IPS-11a (cell line): ENCODE results near the gene SLC8B1.

ENCODE experiments used
- H3K4me3 ChIP-seq: one replicate; pipeline ENCODE4 v1.5.1; 2013; ENCODE audit warnings: low read depth, low read length, control low read depth

The SLC8B1 gene

DNA sequence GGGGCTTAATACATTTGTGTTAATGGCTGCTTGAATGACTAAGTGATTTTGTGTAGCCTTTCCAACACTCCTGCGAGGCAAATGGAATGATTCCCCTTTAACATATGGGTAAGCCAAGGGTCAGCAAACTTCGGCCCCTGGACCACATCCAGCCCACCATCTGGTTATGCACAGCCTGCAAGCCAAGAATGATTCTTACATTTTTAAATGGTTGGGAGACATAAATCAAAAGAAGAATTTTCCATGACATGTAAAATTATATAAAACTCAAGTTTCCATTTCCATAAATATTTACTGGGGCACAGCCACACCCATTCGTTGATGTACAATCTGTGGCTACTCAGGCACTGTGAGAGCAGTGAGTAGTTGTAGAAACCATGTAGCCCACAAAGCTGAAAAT lies 9.0 kb downstream of the SLC8B1 start:
- no peak overlapping the region for H3K4me3 ChIP-seq

DNA sequence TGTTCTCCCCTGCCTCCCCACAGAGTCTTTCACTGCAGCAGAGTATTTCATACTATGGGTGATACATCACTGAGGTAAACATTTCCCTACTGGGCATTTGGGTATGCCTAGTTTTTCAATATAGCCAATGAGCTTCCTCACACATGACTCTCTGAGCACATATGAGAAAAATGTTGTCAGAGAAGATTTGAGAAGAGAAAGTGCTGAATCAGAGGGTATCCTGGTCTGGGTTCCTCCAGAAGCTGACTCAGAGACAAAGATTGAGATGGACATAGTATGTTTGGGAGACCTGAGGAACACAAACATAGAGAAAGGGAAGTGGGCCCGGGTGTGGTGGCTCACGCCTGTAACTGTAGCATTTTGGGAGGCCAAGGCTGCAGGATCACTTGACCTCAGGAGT lies 12.6 kb downstream of the SLC8B1 start:
- no peak overlapping the region for H3K4me3 ChIP-seq

DNA sequence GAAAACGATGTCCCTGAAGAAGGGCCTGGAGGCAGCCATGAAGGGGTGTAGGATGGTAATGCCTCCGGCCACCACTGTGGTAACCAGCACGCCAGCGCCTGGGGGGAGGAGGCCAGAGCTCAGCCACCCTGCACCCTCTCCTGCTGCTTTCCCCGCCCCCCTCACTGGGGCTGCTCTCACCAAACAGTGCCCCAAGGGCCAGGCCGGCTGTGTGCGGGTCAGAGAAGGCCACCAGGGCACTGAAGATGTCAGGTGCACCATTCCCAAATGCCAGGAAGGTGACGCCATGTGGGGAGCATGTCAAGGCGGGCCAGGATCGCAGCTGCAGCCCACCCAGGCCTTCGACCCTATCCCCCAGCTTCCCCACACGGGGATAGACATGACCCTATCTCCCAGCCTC lies 14.5 kb downstream of the SLC8B1 start:
- H3K4me3 ChIP-seq: no peak overlapping the region

DNA sequence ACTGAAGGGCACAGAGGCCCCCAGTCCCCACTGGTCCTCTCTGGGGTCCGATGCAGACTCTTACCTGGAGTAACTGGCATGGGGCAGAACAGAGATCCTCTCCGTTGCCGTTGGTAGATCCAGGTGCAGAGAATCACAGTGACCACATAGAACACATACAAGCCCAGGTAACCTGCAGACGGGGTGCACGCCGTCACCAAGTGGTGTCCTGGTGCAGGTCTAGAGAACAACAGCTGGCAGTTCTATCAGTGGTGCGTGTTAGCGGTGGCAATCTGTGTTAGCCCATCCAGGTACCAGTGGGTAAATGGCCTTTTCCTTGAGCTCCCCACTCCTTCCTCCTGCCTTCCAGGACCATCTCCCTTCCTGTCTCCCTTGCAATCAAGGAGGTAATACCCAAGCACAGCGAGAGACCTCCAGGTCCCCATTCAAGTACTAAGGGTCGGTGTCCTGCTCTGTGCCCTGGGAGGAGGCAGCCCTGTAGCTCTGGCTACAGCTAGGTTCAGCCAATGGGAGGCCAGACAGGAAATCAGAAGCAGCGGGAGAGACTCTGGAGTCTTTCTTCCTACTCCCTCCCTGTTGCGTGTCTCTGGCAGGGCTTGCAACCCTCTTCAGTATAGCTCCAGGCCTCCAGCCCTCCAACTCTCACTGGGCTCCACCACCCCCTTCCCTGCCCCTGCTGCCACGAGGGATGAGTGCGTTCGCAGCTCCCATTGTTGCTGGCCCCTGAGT lies 15.8 kb downstream of the SLC8B1 start:
- H3K4me3 ChIP-seq: no peak overlapping the region

DNA sequence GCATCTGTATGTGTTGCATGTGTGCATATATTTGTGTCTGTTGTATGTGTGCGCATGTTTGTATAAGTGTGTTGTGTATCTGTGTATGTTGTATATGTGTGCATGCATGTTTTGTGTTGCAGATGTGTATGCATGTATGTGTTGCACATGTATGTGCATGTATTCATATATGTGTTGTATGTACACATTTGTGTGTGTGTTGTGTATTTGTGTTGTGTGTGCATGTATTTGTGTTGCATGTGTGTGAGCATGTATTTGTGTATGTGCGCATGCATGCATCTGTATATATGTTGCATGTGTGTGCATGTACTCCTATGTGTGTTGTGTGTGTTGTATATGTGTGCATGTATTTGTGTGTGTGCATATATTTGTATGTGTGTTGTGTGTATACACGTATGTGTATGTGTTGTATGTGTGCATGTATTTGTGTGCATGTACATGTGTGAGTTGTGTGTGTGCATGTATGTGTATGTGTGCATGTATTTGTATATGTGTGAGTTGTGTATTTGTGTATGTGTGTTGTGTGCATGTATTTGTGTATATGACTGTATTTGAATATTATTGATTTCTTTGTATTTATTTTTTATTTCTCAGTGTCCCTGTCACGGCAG lies 16.8 kb downstream of the SLC8B1 start:
- no peak overlapping the region for H3K4me3 ChIP-seq

DNA sequence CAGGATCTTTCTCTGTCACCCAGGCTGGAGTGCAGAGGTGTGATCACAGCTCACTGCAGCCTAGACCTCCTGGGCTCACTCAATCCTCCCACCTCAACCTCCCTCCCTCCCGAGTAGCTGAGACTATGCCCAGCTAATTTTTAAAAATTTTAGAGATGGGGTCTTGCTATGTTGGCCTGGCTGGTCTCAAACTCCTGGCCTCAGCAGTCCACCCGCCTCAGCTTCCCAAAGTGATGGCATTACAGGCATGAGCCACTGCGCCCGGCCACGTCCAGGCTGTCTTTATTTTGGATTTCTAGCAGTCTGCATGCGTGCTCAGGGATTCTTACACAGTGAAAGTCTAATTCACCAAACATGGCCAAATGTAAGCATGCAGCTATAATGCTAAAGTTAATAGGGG lies 17.8 kb downstream of the SLC8B1 start:
- no peak overlapping the region for H3K4me3 ChIP-seq

- no peak overlapping the region for H3K4me3 ChIP-seq
Measured at GRCh38 chr12:113316155-113316554, 18.8 kb downstream of the SLC8B1 start.

DNA sequence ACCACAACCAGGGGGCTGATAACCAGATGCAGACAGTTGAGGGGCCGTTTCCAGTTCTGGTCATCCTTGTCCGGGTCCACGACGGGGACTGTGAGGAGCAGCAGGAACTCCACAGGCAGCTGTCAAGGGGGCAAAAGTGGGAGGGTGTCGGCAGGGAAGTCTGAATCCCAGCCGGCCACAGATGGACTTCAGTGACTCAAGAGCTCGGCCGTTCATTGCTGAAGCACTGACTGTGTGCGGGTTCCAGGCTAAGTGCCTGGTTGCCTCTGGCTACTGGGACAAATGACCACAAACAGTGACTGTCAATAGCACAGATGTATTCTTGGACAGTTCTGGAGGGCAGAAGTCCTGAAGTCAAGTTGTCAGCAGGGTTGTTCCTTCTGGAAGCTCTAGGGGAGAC lies 19.6 kb downstream of the SLC8B1 start:
- H3K4me3 ChIP-seq: no peak overlapping the region

DNA sequence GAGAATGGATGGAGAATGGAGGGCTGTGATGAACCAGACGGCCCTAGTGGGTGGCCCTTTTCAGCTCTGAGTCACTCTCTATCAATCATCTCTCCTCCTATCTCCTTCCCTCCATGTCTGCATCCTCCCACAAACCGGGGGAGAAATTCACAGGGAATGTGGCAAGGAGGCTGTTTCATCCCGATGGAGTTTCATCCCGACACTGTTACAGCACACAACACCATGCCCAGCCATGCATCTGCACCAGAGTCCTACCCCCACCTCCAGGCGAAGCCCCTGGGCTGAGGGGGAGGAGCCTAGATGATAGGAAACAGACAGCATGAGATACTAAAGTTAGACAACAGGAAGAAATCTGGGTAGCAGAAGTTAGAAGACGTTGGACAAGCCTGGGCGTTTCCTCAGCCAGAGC lies 20.8 kb downstream of the SLC8B1 start:
- H3K4me3 ChIP-seq: no peak overlapping the region

- H3K4me3 ChIP-seq: no peak overlapping the region
Measured at GRCh38 chr12:113310489-113310888, 24.4 kb downstream of the SLC8B1 start.

DNA sequence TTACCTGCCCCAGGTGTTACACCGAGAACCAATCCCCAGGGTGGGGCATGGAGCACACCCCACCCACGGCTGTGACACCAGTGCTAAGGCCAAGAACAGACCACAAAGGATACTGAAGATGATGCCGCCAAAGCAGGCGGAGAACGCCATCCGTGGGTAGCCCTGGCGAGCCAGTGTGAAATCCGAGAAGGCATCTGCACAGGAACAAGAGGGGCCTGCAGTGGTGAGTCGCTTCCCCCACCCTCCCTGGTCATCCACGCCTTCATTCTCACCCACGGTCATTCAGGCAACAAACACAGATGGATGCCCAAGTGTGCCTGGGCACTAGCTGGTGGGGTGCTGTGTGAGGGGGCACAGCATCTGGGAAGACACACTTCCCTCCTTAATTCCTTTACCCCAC lies 28.5 kb downstream of the SLC8B1 start:
- no peak overlapping the region for H3K4me3 ChIP-seq

- H3K4me3 ChIP-seq: no peak overlapping the region
Measured at GRCh38 chr12:113305281-113305856, 29.5 kb downstream of the SLC8B1 start.

DNA sequence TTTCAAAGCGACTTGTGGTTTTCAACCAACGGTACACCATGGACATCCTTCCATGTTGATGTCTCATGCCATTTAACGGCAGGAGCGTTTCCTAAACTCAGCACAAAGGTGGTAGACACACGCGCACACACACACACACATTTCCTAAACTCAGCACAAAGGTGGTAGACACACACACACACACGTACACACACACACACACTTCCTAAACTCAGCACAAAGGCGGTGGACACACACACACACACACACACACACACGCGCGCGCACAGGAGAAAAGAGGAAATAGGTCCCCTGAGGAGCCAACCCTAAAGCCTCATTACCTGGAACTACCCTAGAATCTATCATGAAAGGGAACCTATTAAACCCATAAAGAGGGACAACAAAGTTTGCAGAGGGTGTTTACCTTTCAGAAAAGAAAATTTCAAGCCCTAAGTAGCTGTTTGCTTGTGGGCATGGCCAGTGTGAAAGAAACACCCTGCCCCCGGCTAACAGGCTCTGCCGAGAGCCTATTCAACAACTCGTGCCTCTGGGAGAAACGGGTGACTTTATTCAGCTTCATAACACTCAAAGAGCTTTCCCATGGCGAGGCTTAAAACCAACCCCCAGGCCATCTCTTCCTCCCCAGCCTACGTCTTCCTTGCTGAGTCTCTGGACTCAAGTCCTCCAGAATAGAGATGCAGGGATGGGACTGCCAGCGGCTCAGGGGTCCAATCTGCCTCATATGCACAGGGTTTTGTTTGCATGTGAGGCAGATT lies 31.8 kb downstream of the SLC8B1 start:
- no peak overlapping the region for H3K4me3 ChIP-seq

DNA sequence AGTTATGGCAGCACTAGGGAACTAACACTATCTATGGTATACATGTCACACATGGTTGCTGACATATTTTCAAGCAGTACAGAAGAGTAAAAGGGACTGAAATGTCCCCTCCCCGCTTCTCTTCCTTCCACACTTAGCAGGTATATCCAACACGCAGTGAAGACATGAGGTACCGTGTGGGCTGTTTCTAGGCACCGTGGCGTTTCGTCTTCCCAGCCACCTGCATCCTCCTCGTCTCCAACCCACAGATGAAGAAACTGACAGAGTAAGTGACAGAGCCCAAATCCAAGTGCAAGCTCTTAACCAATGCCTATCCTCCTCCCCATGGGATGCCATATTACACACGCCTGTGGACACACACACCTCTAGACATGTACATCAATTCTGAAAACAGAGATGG lies 32.4 kb downstream of the SLC8B1 start:
- H3K4me3 ChIP-seq: no peak overlapping the region

- no peak overlapping the region for H3K4me3 ChIP-seq
Measured at GRCh38 chr12:113301811-113302210, 33.1 kb downstream of the SLC8B1 start.

GRCh38 chr12:113299619-113300237 lies 35.2 kb downstream of the SLC8B1 start:
- no peak overlapping the region for H3K4me3 ChIP-seq

- H3K4me3 ChIP-seq: no peak overlapping the region
Measured at GRCh38 chr12:113298861-113299545, 35.9 kb downstream of the SLC8B1 start.

- H3K4me3 ChIP-seq: no peak overlapping the region
Measured at GRCh38 chr12:113298472-113298817, 36.5 kb downstream of the SLC8B1 start.

DNA sequence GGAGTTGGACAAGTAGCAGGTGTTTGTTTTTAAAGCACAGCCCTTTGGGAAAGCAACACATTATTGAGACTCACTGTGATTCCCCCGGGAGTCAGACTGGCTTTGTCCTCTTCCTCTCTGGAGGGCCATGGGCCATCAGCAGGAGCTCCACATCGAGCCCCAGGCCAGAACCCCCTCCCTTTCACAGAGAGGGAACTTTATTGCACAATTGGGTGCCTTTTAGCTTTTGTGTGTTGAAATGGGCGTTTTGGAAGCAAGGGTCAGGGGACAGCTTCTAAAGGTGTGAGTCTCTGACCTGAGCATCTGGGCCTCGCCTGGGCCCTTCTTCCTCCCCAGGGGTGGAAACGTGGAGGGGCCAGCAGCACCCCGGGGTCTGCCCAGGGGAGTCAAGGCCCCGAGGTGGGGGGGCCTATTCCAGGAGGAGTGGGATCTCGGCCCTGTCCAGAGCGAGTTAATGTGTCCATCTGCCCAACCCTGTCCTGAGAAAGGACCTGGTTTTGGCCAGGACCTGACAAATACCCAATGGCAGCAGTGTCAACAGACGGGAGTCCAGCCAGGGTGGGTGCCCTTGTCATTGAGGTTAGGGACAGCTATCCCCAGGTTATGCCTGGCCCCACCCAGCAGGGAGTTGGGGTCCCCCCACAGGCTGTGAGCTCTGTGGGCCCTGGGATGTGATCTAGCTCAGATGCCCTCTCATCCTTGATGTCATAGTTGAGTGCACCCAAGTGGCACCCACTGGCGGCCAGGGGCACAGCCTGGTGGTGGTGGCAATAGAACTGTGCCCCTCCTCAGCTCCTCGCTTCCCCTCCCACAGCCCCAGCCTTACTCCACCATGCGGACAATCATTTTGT lies 37.1 kb downstream of the SLC8B1 start:
- H3K4me3 ChIP-seq: no peak overlapping the region

DNA sequence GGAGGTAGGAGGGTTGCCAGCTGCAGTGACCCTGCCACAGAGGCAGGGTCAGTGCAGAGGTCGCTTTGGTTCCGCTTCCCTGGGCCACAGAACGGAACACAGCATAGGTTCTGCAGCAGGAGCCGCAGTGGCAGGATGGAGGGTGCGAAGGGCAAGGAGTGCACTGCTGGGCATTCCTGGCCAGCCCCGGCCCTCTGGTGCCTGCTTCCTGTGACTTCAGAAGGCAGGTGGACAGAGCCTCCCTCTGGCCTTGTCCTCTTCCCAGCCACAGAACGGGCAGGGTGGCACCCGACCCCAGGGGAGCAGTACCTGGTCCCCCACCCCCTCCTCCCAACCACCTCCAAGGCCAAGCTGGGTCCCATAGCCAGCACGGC lies 37.7 kb downstream of the SLC8B1 start:
- no peak overlapping the region for H3K4me3 ChIP-seq
